ENCODE data around the gene ATP2C1. TPM values are rescaled to one million over a fixed set of nuclear protein-coding genes. Genes with fewer than 3 reads are reported as not detected.

ATP2C1 gene
- total and polyA plus RNA-seq, 9 of the 15 experiments (the other 6 are each of a cell fraction or from before 2014, with no cell fraction given), result 10.0 to 53.5 (median 27.9) TPM

GRCh38 chr3:130926504-130926903 lies 32.6 kb downstream of the ATP2C1 start (continued):
- TF ChIP-seq, protein P1, sequence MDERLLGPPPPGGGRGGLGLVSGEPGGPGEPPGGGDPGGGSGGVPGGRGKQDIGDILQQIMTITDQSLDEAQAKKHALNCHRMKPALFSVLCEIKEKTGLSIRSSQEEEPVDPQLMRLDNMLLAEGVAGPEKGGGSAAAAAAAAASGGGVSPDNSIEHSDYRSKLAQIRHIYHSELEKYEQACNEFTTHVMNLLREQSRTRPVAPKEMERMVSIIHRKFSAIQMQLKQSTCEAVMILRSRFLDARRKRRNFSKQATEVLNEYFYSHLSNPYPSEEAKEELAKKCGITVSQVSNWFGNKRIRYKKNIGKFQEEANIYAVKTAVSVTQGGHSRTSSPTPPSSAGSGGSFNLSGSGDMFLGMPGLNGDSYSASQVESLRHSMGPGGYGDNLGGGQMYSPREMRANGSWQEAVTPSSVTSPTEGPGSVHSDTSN (CRISPR knock-in tag; IDR thresholded peaks at IDR 0.05; ENCODE audit: low read depth), result no peak
- TF ChIP-seq, protein P1 (tag; conservative IDR thresholded peaks at IDR 0.05; ENCODE audit: low read depth), result no peak
- no peak for TF ChIP-seq COPS2 (conservative IDR thresholded peaks at IDR 0.05)
- TF ChIP-seq, protein P2, sequence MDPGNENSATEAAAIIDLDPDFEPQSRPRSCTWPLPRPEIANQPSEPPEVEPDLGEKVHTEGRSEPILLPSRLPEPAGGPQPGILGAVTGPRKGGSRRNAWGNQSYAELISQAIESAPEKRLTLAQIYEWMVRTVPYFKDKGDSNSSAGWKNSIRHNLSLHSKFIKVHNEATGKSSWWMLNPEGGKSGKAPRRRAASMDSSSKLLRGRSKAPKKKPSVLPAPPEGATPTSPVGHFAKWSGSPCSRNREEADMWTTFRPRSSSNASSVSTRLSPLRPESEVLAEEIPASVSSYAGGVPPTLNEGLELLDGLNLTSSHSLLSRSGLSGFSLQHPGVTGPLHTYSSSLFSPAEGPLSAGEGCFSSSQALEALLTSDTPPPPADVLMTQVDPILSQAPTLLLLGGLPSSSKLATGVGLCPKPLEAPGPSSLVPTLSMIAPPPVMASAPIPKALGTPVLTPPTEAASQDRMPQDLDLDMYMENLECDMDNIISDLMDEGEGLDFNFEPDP (CRISPR knock-in tag; IDR thresholded peaks at IDR 0.05), result no peak
- no peak for TF ChIP-seq SRSF7 (optimal IDR thresholded peaks at IDR 0.05; ENCODE audit: low read depth, low read length)
- no peak for TF ChIP-seq SMARCA5 (IDR thresholded peaks at IDR 0.05)
- TF ChIP-seq NBN (IDR thresholded peaks at IDR 0.05; ENCODE audit: low read depth), result no peak
- TF ChIP-seq KDM1A (IDR thresholded peaks at IDR 0.05), result no peak
- no peak for TF ChIP-seq ZNF609 (CRISPR knock-in tag; IDR thresholded peaks at IDR 0.05; ENCODE audit: borderline replicate concordance)
- TF ChIP-seq ETV6 (IDR thresholded peaks at IDR 0.05; ENCODE audit: borderline replicate concordance in 1 of 2, low read depth in 2 of 2, low read length in 1 of 2), result no peak
- no peak for TF ChIP-seq ETV6 (CRISPR knock-in tag; IDR thresholded peaks at IDR 0.05; ENCODE audit: borderline replicate concordance)
- no peak for TF ChIP-seq RBM22 (IDR thresholded peaks at IDR 0.05; ENCODE audit: low read depth, low read length, poor library complexity, severe bottlenecking)
